ENCODE data around the gene KRTAP10-3.

KRTAP10-3 gene

GRCh38 chr21:44527156-44527982 is 31.2 kb downstream of the KRTAP10-3 start:
- DNase-seq, result no peak

DNA sequence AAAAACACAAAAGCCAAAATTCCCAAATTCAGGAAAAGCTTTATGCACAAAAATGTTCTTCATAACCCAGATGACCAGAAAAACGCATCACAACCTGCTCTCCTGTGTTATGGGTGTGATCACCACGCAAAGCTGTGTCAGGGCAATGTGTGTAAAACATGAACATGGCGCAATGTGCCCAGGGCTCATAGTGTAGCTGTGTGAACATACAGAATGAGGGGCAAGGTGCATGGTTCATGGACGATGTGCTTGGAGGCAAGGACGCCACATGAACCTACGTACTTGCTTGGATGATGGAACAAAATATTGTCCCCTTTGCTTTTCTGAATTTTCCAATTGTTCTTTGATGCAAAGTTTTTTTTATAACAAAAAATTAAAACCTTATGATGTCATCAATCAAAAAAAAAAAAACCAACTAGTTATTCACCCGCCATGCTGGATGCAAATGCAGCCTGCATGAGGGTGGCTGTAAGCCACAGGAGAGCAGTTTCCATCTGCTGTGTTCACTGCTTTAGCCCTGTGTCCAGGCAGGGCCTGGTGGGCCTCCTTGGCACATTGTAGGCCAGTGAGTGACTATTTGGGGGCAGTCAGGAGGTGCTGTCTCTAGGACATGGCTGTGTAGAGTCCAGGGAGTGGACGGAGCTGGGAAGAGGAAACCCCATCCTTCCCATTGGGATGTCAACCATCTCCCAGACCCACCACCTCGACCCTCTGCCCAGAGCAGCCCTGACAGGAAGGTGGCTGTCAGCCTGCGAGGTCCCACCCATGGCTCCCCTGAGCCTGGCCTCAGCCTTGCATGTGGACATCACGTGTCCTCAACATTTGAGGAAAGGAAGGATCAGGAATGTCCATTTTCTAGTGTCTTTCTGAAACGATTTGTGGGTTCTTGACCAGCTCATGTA is 32.2 kb downstream of the KRTAP10-3 start:
- no peak for DNase-seq

- no peak for DNase-seq
Measured at GRCh38 chr21:44525391-44526095, 33.1 kb downstream of the KRTAP10-3 start.

DNA sequence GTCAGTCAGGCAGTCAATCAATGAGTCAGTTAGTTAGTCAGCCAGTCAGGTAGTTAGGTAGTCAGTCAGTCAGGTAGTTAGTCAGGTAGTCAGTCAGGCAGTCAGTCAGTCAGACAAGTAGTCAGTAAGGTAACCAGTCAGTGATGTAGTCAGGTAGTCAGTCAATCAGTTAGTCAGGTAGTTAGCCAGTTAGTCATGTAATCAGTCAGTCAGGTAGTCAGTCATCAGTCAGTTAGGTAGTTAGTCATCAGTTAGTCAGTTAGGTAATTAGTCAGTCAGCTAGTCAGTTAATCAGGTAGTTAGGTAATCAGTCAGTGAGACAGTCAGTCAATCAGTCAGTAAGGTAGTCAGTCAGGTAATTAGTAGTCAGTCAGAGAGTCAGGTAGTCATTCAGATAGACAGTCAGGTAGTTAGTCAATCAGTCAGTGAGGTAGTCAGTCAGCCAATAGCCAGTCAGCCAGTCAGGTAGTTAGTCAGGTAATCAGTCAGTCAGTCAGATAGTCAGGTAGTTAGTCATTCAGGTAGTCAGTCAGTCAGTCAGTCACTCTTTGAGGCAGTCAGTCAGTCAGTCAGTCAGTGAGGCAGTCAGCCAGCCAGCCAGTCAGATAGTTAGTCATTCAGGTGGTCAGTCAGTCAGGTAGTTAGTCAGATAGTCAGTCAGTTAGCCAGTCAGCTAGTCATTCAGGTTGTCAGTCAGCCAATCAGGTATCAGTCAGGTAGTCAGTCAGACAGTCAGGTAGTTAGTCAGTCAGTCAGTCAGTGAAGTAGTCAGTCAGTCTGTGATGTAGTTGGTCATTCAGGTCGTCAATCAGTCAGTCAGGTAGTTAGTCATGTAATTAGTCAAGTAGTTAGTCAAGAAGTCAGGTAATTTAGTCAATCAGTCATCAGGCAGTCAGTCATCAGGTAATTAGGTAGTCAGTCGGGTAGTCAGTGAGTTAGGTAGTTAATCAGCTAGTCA is 33.9 kb downstream of the KRTAP10-3 start:
- DNase-seq, result no peak

DNA sequence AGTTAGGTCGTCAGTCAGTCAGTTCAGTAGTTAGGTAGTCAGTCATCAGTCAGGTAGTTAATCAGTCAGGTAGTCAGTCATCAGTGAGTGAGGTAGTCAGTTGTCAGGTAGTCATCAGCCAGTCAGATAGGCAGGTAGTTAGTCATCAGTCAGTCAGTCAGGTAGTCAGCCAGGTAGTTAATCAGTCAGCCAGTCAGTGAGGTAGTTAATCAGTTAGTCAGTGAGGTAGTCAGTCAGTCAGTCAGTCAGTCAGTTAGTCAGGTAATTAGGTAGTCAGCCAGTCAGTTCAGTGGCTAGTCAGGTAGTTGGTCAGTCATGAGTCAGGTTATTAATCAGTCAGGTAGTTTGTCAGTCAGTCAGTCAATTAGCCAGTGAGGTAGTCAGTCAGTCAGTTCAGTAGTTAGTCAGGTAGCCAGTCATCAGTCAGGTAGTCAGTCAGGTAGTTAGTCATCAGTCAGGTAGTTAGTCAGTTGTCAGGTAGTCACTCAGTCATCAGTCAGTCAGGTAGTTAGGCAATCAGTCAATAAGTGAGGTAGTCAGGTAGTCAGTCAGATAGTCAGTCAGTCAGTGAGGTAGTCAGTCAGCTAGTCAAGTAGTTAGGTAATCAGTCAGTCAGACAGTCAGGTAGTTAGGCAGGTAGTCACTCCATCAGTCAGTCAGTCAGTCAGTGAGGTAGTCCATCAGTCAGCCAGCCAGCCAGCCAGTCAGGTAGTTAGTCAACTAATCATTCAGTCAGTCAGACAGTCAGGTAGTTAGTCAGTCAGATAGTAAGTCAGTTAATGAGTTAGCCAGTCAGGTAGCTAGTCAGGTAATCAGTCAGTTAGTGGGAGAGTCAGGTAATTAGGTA is 34.8 kb downstream of the KRTAP10-3 start:
- no peak for DNase-seq

DNA sequence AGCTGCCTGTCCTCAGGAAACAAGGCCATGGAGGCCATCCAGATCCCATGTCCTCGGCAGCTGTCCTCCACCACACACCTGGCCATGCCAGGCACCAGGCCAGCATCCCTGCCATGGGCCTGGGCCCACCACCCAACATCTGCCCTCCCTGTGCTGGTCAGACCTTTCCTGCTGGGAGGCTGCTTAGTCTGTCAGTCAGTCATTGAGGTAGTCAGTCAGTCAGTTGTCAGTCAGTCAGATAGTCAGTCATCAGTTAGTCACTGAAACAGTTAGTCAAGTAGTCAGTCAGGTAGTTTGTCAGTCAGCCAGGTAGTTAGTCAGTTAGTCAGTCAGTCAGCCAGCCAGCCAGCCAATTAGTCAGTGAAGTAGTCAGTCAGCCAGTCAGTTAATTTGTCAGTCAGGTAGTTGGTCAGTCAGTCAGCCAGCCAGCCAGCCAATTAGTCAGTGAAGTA is 35.8 kb downstream of the KRTAP10-3 start:
- DNase-seq, result no peak

DNA sequence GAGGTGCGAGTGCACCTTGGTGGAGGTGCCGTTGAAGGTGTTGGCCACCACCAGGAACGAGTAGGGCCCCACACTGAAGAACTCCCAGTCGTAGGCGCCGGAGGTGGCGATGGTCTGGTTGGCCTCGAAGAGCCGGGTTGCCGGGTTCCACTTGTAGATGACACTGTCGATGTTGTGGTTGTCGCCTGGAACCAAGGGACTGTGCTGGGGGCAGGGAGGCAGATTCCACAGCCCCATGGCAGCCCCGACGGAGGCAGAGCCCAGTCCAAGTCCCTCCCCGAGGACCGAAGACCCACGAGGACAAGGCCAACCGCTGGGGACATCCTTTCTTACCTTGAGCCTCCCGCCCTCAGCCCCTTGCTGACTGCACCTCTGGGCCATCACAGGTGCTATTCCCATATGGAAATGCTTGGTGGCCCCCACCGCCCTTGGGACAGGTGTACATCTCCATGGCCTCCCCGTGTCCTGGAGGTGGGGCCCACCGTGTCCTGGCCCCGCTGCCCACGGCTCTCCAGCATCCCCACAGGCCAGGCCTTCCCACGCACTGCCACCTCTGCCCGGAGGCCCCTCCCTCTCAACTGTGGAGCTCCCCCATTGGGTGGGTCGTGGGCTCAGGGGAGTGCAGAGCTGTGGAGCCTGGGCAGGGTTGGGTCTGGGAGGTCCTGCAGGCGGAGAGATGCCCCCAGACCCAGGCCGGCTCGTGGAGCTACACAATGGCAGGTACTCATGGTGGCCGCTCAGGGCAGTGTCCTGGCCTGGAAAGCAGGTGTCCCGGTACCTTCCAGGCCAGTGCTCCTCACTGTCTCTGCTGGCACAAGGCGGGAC is 36.5 kb downstream of the KRTAP10-3 start:
- DNase-seq, result no peak

GRCh38 chr21:44521301-44521927 is 37.2 kb downstream of the KRTAP10-3 start:
- DNase-seq, result no peak

- no peak for DNase-seq
Measured at GRCh38 chr21:44520326-44521300, 38.0 kb downstream of the KRTAP10-3 start.

GRCh38 chr21:44519346-44520325 is 39.0 kb downstream of the KRTAP10-3 start:
- DNase-seq, result no peak

- DNase-seq, result no peak
Measured at GRCh38 chr21:44518686-44519085, 39.9 kb downstream of the KRTAP10-3 start.

DNA sequence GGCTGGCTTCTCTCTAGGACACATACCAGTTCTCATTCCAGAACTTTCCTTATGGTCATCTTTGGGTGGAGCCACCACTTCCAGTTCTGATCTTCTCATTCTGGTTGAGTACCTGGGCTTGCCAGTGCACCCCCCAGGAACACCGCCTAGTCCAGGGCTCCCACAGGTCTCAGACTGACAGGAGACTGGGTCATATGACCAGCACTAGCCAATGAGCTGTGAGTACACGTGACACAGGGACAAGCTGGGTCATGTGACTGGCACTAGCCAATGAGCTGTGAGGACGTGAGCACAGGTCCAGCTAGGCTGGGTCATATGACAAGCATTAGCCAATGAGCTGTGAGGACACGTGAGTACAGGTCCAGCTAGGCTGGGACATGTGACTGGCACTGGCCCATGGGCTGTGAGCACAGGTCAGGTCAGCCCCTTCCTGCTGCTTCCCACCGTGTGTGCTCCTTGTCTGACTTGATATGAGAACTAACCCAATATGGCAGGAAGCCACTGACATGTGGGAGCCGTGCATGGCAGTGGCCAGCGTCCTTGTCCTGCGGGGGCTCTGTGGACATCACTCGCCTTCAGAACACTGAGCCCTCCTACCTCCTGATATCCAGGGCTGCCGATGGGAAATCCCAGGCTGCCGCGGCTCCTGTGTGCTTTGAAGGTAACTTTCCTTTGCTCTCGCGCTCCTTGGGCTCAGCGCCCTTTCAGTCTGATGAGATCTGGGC is 41.3 kb downstream of the KRTAP10-3 start:
- DNase-seq, result no peak

DNA sequence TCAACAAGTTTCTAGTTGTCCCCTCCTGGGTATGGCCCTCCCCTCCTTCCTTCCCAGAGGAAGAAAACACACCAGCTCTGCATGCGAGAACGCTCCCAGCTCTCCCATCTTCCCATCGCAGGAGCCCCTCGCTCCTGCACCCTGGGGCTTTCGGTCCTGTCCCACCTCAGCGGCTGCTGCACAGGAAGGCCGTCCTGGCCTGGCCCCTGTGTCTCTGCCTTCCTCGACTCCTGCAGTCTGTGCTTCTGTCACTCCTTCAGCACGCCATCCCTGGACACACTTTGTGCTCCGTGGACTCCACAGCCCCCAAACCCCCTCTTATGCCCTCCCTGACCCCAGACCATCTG is 41.8 kb downstream of the KRTAP10-3 start:
- DNase-seq, result no peak

DNA sequence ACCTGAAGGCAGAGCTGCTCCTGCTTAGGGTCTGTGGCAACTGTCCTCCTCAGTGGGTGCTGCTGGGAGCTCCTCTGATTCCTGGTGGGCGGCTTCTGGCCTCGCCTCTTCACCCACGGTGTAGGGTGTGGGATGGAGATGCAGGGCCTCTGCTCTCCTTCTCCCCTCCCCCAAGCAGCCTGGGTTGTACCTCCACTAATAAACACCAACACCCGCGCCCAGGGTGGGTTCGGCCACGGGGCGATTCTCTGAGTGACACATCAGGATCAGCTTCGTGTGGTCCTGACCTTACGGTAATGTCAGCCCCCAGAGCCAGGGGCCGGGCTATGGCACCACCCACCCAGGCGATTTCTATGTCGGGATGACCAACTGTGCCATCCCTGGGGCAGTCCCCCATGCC is 42.3 kb downstream of the KRTAP10-3 start:
- DNase-seq, result no peak

- no peak for DNase-seq
Measured at GRCh38 chr21:44515359-44516165, 43.0 kb downstream of the KRTAP10-3 start.
